ACC112 (cell line): ENCODE results near the gene FAM9B.
"Not testable (repeated sequence)": the region's sequence is repeated elsewhere in the genome, so short reads cannot be mapped to it uniquely, and the experiment has no call there.

Source experiments
- H2AFZ ChIP-seq: fragments of 200-600 bp; sonication (generic); one replicate; pipeline ENCODE4 v1.6.0; 2017; ENCODE audit warnings: antibody characterized with exemption, low read length; ENCODE audit not compliant: unreplicated experiment
- H3K27ac ChIP-seq: fragments of 200-600 bp; sonication (generic); 2 replicates; pipeline ENCODE4 v1.5.1; 2014; ENCODE audit warnings: low read depth, mild to moderate bottlenecking, antibody characterized with exemption, low read length, moderate library complexity
- H3K27me3 ChIP-seq: fragments of 200-600 bp; sonication (generic); 2 replicates; pipeline ENCODE4 v1.6.1; 2014; ENCODE audit warnings: mild to moderate bottlenecking, antibody characterized with exemption, low read length, moderate library complexity, mixed read lengths; ENCODE audit not compliant: insufficient read depth
- H3K36me3 ChIP-seq: fragments of 200-600 bp; sonication (generic); 2 replicates; pipeline ENCODE4 v1.6.1; 2016; ENCODE audit warnings: mild to moderate bottlenecking, antibody characterized with exemption, low read length, moderate library complexity, mixed read lengths; ENCODE audit not compliant: insufficient read depth
- H3K4me1 ChIP-seq: fragments of 200-600 bp; sonication (generic); one replicate; pipeline ENCODE4 v1.6.1; 2016; ENCODE audit warnings: low read length, mixed read lengths; ENCODE audit not compliant: insufficient read depth, unreplicated experiment, control insufficient read depth
- H3K4me3 ChIP-seq: fragments of 200-600 bp; sonication (generic); 2 replicates; pipeline ENCODE4 v1.5.1; 2014; ENCODE audit warnings: mild to moderate bottlenecking, low read depth, low read length
- H3K79me2 ChIP-seq: fragments of 200-600 bp; sonication (generic); one replicate; pipeline ENCODE4 v1.6.0; 2016; ENCODE audit warnings: low read length; ENCODE audit not compliant: control insufficient read depth, unreplicated experiment, insufficient read depth

Gene FAM9B

DNA sequence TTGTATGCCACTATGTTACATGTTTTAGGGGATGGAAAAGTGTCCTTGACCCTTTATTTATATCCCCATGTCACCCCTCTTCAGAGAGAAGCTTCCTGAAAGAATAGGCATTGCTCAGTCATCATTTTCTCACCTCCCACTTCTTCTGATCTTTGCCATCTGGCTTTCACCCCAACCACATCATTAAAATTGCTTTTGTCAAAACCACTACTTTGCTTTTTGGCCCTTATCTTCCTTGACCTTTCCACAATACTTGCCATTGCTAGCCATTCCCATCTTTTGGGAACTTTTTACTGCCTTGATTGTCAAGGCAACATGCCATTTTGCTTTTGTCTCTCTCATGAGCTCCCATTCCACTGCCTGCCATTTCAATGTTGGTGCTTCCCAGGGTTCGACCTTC is 14.9 kb upstream of the FAM9B start:
- Histone ChIP-seq H3K36me3 (no peaks in the 10 kb centered on the region), H3K27ac (no peak overlapping the region), H3K4me1 (no peaks in the 10 kb centered on the region), H3K27me3 (peaks cover 25% of the 10 kb centered on the region), H3K79me2 (no peaks in the 10 kb centered on the region), H3K4me3 (no peak overlapping the region), H2AFZ (no peak overlapping the region)

DNA sequence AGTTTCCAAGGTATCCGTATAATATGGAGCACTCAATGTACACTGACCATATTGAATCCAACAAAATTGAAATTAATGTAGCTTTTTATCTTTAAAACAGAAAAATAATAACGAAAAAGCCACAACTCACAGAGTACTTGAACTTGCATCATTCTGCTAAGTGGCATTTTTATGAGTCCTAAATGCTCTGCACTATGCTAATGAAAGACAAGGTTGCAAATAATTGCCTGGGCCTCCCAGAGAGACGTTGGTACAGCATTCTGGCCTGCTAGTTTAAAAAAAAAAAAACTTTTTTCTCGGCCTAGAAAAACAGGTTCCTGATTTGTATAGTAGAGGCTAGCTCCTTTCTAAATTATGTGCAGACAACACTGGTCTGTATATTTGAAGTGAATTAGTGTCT is 4.3 kb upstream of the FAM9B start:
- H3K4me1 ChIP-seq, result no peaks in the 10 kb centered on the region

DNA sequence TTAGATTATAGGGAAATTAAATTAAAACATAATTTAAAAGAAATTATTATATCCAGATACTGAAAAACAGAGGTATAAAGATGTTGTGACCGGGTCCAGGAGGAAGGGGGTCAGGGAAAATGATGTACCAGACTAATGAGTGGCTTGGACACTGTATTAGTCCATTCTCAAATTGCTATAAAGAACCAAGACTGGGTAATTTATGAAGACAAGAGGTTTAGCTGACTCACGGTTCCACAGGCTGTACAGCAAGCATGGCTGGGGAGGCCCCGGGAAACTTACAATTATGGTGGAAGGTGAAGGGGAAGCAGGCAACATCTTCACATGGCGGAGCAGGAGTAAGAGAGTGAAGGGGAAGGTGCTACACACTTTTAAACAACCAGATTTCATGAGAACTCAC is 3.4 kb upstream of the FAM9B start:
- H3K27me3 ChIP-seq, result no peaks in the 10 kb centered on the region
- no peaks in the 10 kb centered on the region for H3K4me1 ChIP-seq
- H3K4me3 ChIP-seq, result no peak overlapping the region
- H2AFZ ChIP-seq, result no peak overlapping the region
- H3K36me3 ChIP-seq, result no peaks in the 10 kb centered on the region
- H3K79me2 ChIP-seq, result no peaks in the 10 kb centered on the region
- H3K27ac ChIP-seq, result no peak overlapping the region

More for the DNA sequence above, 4.3 kb upstream of the FAM9B start:
- Histone ChIP-seq H3K79me2 (no peaks in the 10 kb centered on the region), H2AFZ (no peak overlapping the region), H3K27me3 (no peaks in the 10 kb centered on the region), H3K36me3 (no peaks in the 10 kb centered on the region), H3K4me3 (no peak overlapping the region), H3K27ac (no peak overlapping the region)

DNA sequence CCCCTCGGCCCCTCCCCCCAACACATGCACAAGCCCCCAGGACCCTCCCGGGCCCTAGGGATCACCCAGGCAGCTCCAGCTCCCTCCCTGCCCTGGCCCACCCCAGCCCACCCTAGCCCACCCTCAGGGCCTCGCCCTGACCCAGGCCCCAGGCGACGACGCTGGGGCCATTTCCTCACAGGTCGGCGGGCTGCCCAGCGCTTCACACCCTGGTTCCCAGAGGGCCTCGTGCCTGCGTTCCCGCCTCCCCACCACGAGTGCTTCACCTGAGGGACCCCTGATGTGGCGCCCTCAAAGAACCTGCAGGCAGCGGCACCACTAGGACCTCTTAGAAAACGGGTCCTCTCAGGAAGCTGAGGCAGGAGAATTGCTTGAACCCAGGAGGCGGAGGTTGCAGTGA is 341 bp downstream of the FAM9B start:
- H2AFZ ChIP-seq, result no peak overlapping the region
- no peaks in the 10 kb centered on the region for H3K4me1 ChIP-seq
- H3K27me3 ChIP-seq, result no peaks in the 10 kb centered on the region
- no peaks in the 10 kb centered on the region for H3K79me2 ChIP-seq
- no peak overlapping the region for H3K4me3 ChIP-seq
- no peaks in the 10 kb centered on the region for H3K36me3 ChIP-seq
- H3K27ac ChIP-seq, result no peak overlapping the region

DNA sequence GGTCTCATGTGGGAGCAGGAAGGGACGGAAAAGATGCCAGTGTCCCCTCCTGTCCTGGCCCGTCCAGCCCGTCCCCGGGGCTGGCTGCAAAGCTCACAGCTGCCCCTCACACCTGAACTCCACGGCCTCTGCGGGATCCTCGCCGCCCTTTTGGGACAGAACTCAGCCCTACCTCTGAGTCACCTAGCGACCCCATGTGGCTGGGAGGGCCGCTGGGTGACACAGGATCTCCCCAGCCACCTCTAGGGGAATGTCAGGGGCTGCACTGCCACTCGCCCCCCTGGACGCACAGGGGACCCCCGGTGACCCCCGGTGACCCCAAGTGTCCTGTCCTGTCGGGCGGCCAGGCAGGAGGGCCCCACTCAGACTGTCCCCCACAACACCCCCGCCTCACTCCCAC is 748 bp downstream of the FAM9B start:
- no peaks in the 10 kb centered on the region for H3K27me3 ChIP-seq
- H3K4me3 ChIP-seq, result no peak overlapping the region
- no peak overlapping the region for H3K27ac ChIP-seq
- no peaks in the 10 kb centered on the region for H3K36me3 ChIP-seq
- H3K4me1 ChIP-seq, result no peaks in the 10 kb centered on the region
- H3K79me2 ChIP-seq, result no peaks in the 10 kb centered on the region
- H2AFZ ChIP-seq, result no peak overlapping the region

DNA sequence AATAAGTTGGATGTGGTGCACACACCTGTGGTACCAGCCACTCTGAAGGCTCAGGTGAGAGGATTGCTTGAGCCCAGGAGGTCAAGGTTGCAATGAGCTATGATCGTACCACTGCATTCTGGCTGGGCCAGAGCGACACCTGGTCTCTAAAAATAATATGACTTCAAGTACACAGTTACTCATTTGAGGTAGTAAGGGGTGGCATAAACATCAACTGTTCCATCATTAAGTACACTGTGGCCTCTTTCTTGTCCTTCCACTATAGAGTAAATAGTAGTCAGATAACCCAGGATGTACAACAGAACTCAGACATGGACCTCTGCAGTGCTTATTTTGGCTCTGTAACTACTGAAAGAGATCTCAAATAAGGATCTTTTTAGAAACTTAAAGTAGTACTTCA is 10.6 kb downstream of the FAM9B start:
- Histone ChIP-seq H3K4me1 (no peaks in the 10 kb centered on the region), H3K27me3 (0 out of 2 replicates have a peak, but pooled peaks cover 4% of the 10 kb centered on the region), H3K79me2 (no peaks in the 10 kb centered on the region), H2AFZ (no peak overlapping the region), H3K4me3 (no peak overlapping the region), H3K27ac (no peak overlapping the region), H3K36me3 (no peaks in the 10 kb centered on the region)

DNA sequence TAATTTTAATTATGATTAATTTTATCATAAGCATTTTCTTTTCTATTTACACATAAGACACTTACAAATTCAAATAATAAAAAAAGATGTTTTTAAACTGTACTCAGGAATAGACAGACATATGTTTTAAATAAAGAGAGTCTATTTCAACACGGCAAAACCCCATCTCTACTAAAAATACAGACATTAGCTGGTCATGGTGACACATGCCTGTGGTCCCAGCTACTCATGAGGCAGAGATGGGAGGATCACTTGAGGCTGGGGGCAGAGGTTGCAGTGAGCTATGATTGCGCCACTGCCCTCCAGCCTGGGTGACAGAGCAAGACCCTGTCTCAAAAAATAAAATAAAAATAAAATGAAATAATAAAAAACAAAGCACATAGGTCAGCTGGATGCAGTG is 14.8 kb downstream of the FAM9B start:
- no peak overlapping the region for H2AFZ ChIP-seq
- no peaks in the 10 kb centered on the region for H3K36me3 ChIP-seq
- no peak overlapping the region for H3K4me3 ChIP-seq
- H3K27me3 ChIP-seq, result no peaks in the 10 kb centered on the region
- no peaks in the 10 kb centered on the region for H3K79me2 ChIP-seq
- H3K4me1 ChIP-seq, result no peaks in the 10 kb centered on the region
- H3K27ac ChIP-seq, result no peak overlapping the region

DNA sequence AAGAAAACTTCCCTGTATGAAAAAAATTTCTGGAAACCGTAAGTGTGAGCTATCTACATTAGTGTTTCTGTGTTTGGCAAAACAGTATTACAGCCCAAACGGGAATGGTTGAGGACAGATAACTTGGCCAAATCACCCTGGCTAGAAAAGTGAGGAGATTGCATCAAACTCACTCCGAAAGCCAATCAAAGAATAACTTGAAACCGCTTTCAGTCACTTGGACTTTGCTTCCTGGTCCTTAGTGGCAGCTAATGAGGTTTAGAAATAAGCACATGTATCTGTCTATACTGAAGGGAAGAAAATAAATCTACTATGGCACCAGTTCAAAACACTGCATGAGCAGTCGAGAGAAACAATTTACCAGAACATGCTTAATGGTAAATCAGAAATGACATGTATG is 15.6 kb downstream of the FAM9B start:
- not testable (repeated sequence) for H3K4me1 ChIP-seq, H2AFZ ChIP-seq, H3K27ac ChIP-seq, H3K36me3 ChIP-seq, H3K79me2 ChIP-seq, H3K27me3 ChIP-seq, H3K4me3 ChIP-seq

DNA sequence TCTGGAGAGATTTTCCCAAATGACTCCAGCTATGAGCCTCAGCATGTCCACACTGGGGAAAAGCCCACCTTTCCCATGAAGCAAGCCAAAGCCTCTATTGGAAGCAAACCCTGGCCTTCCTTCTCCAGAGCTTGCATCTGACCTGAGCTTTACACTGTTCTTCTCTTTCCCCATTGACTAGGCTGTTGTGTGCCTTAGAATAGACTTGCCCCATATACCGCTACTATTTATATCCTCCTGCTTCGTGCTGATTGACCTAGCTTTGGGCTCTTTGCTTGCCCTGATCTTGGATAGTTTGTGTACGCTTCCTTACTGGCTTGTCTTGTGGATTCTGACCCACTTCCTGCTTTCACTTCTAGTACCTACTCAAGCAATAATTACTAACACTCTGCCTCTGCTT is 30.9 kb downstream of the FAM9B start:
- Histone ChIP-seq H3K79me2 (no peaks in the 10 kb centered on the region), H3K27ac (no peak overlapping the region), H2AFZ (no peak overlapping the region)

DNA sequence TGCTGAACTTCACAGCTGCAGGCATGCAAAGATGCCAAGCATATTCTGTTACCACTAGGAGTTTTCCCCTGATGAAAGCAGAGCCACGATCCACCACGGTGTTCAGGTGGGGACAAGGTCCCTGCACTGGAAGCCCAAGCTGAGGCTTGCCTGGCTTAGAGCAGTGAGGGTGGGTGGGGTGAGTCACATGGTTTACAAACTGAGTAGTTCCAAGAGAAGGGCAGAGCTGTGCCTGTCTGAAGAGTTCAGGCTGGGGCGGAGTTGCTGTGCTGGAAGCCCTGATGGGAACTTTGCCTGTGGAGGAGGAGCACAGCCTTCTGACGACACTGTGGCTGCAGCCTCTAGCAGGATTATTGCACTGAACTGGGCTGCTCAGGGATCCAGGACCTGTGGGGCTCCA is 45.5 kb downstream of the FAM9B start:
- H2AFZ ChIP-seq, result no peak overlapping the region

More for the DNA sequence above, 30.9 kb downstream of the FAM9B start:
- no peaks in the 10 kb centered on the region for H3K36me3 ChIP-seq
- no peaks in the 10 kb centered on the region for H3K27me3 ChIP-seq
- H3K4me3 ChIP-seq, result no peak overlapping the region
- H3K4me1 ChIP-seq, result no peaks in the 10 kb centered on the region

DNA sequence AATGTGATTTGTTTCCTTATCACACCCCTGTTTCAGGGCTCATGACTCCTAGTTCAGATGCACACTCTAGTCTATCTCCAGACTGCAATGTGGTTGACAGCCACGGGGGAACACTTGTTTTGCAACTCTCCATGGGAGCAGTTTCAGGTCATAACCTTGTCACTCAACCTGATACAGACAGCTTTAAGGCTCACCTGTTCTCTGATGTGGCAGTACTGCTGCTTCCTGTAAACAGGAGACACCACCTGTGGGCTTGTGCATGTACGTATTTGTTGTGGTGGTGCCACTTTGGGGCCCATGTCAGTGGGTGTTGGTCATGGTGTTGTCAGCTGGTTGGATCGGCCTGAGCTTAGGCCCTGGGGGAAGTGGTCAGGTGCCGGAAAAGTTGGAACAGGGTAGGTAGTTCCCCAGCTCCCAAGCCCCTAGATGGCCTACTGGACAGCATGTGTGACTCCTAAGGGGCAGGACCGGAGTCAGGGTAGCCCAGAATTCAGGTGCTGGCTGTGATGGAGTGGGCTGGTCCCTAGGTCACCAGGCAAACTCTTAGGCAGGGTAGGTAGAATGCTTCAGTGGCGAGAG is 46.2 kb downstream of the FAM9B start:
- H3K4me1 ChIP-seq, result no peaks in the 10 kb centered on the region
- no peak overlapping the region for H3K4me3 ChIP-seq
- no peaks in the 10 kb centered on the region for H3K79me2 ChIP-seq
- H2AFZ ChIP-seq, result no peak overlapping the region
- H3K27me3 ChIP-seq, result no peaks in the 10 kb centered on the region
- no peaks in the 10 kb centered on the region for H3K36me3 ChIP-seq
- no peak overlapping the region for H3K27ac ChIP-seq

More for the DNA sequence above, 45.5 kb downstream of the FAM9B start:
- H3K36me3 ChIP-seq, result no peaks in the 10 kb centered on the region
- H3K27me3 ChIP-seq, result no peaks in the 10 kb centered on the region
- H3K4me3 ChIP-seq, result no peak overlapping the region
- H3K79me2 ChIP-seq, result no peaks in the 10 kb centered on the region
- H3K27ac ChIP-seq, result no peak overlapping the region
- H3K4me1 ChIP-seq, result no peaks in the 10 kb centered on the region
